H1 (cell line): ENCODE data around the gene TMEM178B. TPM values are rescaled to one million over a fixed set of nuclear protein-coding genes. Genes with fewer than 3 reads are reported as not detected.

Source experiments
- CTCF ChIA-PET: fragments of 300-600 bp; sonication (Branson Sonifier 250); formaldehyde crosslinking; loops from one replicate; lab custom pipeline; 2021; ENCODE audit not compliant: partially characterized antibody; lab: Charles Lee
- POLR2A ChIA-PET: fragments of 300-600 bp; sonication (Branson Sonifier 250); formaldehyde crosslinking; loops from one replicate; lab custom pipeline; 2021; ENCODE audit warnings: inconsistent platforms; ENCODE audit not compliant: partially characterized antibody; lab: Charles Lee
- DNase-seq, 2 experiments: peaks; one replicate each; pipeline versions ENCODE4 v3.0.0 to v3.0.0-alpha.2; 2010 to 2022; ENCODE audit warnings: low spot score in 2 of 2, low read depth in 1 of 2, mixed read lengths in 1 of 2
- FAIRE-seq: peaks from 2 replicates; lab custom pipeline; 2011; peaks lifted over from hg19 to GRCh38; lab: Jason Lieb, UNC
- H2AFZ ChIP-seq: 2 replicates; pipeline ENCODE4 v1.8.1; 2012; ENCODE audit warnings: low read length, inconsistent platforms
- H2AK5ac ChIP-seq: 2 replicates; pipeline ENCODE4 v1.6.1; 2013; ENCODE audit warnings: low read depth, low read length
- H2BK120ac ChIP-seq: replicated peaks from 2 replicates; pipeline ENCODE3; 2013; ENCODE audit warnings: low read depth, low read length, inconsistent platforms
- H2BK12ac ChIP-seq: 2 replicates; pipeline ENCODE4 v1.6.1; 2013; ENCODE audit warnings: low read depth, low read length
- H2BK15ac ChIP-seq: 2 replicates; pipeline ENCODE4 v1.6.1; 2013; ENCODE audit warnings: low read length
- H2BK20ac ChIP-seq: 2 replicates; pipeline ENCODE4 v1.6.1; 2013; ENCODE audit warnings: low read length
- H2BK5ac ChIP-seq: 2 replicates; pipeline ENCODE4 v1.6.1; 2013; ENCODE audit warnings: low read depth, low read length
- H3K14ac ChIP-seq: 2 replicates; pipeline ENCODE4 v1.6.1; 2013; ENCODE audit warnings: inconsistent platforms; ENCODE audit not compliant: insufficient read length
- H3K18ac ChIP-seq: 2 replicates; pipeline ENCODE4 v1.6.1; 2013; ENCODE audit warnings: low read length; ENCODE audit errors: extremely low read depth
- H3K23ac ChIP-seq: 2 replicates; pipeline ENCODE4 v1.6.1; 2013; ENCODE audit warnings: inconsistent platforms; ENCODE audit not compliant: insufficient read length
- H3K23me2 ChIP-seq: 2 replicates; pipeline ENCODE4 v1.6.1; 2013; ENCODE audit warnings: low read depth, low read length
- H3K27ac ChIP-seq: 2 replicates; pipeline ENCODE4 v1.6.1; 2011; ENCODE audit warnings: low read depth, low read length, inconsistent platforms
- H3K27me3 ChIP-seq, 4 experiments: replicated peaks in 1 of 4; 1 replicate in 1 of 4; 2 replicates in 3 of 4; pipeline versions ENCODE4 v1.6.1 to v1.8.1; 2011 to 2013; ENCODE audit warnings: low read length in 3 of 4, mild to moderate bottlenecking in 3 of 4, inconsistent platforms in 2 of 4, mixed read lengths in 2 of 4, moderate library complexity in 1 of 4; ENCODE audit not compliant: control insufficient read depth in 3 of 4, insufficient read depth in 3 of 4; ENCODE audit errors: extremely low read depth in 1 of 4
- H3K36me3 ChIP-seq, 4 experiments: 2 replicates each; pipeline versions ENCODE4 v1.6.1 to v1.8.1; 2011 to 2013; ENCODE audit warnings: mild to moderate bottlenecking in 4 of 4, low read length in 3 of 4, moderate library complexity in 2 of 4, control low read depth in 1 of 4, inconsistent platforms in 1 of 4; ENCODE audit not compliant: insufficient read depth in 4 of 4, control insufficient read depth in 2 of 4
- H3K4ac ChIP-seq: replicated peaks from 2 replicates; pipeline ENCODE3; 2013; ENCODE audit warnings: low read length, low read depth, mixed read lengths, inconsistent platforms; ENCODE audit not compliant: insufficient read length
- H3K4me1 ChIP-seq, 4 experiments: replicated peaks in 1 of 4; 1 replicate in 1 of 4; 2 replicates in 3 of 4; pipeline versions ENCODE4 v1.6.1 to v1.8.1; 2011 to 2013; ENCODE audit warnings: low read length in 3 of 4, inconsistent platforms in 2 of 4, mixed read lengths in 1 of 4; ENCODE audit not compliant: insufficient read depth in 4 of 4, control insufficient read depth in 3 of 4
- H3K4me2 ChIP-seq, 2 experiments: 2 replicates each; pipeline versions ENCODE4 v1.6.1 to v1.8.1; 2011 to 2013; ENCODE audit warnings: low read depth in 2 of 2, low read length in 2 of 2, control low read depth in 1 of 2, inconsistent platforms in 1 of 2, mild to moderate bottlenecking in 1 of 2; ENCODE audit not compliant: insufficient read depth in 1 of 2
- H3K4me3 ChIP-seq, 4 experiments: fragments of 200-600, 300-600 bp in 1 of 4; sonication (generic), shearing (Covaris generic), sonication (Bioruptor Twin) in 1 of 4; 2 replicates each; pipeline versions ENCODE4 v1.5.1 to v1.8.1; 2011 to 2016; ENCODE audit warnings: low read length in 4 of 4, low read depth in 3 of 4, control low read depth in 2 of 4, inconsistent platforms in 2 of 4, mild to moderate bottlenecking in 2 of 4, mixed read lengths in 1 of 4, moderate library complexity in 1 of 4; ENCODE audit not compliant: insufficient read depth in 2 of 4; ENCODE audit errors: extremely low read depth in 1 of 4
- H3K56ac ChIP-seq: replicated peaks from 2 replicates; pipeline ENCODE3; 2013; ENCODE audit warnings: low read depth, mild to moderate bottlenecking, mixed read lengths, low read length, inconsistent platforms; ENCODE audit not compliant: insufficient read length
- H3K79me1 ChIP-seq: 2 replicates; pipeline ENCODE4 v1.6.1; 2013; ENCODE audit warnings: low read depth, low read length, control low read depth
- H3K79me2 ChIP-seq, 2 experiments: 2 replicates each; pipeline versions ENCODE4 v1.6.1 to v1.8.1; 2012 to 2013; ENCODE audit warnings: low read length in 2 of 2, mild to moderate bottlenecking in 2 of 2, inconsistent platforms in 1 of 2; ENCODE audit not compliant: insufficient read depth in 2 of 2, control insufficient read depth in 1 of 2
- H3K9ac ChIP-seq, 4 experiments: replicated peaks in 1 of 4; 1 replicate in 1 of 4; 2 replicates in 3 of 4; pipeline versions ENCODE4 v1.6.1 to v1.8.1; 2011 to 2013; ENCODE audit warnings: low read depth in 3 of 4, low read length in 3 of 4, control low read depth in 2 of 4, mild to moderate bottlenecking in 2 of 4, moderate library complexity in 2 of 4, inconsistent platforms in 1 of 4; ENCODE audit errors: extremely low read depth in 1 of 4
- H3K9me3 ChIP-seq, 2 experiments: 2 replicates each; pipeline versions ENCODE4 v1.6.1 to v1.8.1; 2012 to 2013; ENCODE audit warnings: mild to moderate bottlenecking in 2 of 2, moderate library complexity in 2 of 2, control low read depth in 1 of 2, inconsistent platforms in 1 of 2, low read depth in 1 of 2, low read length in 1 of 2, mixed read lengths in 1 of 2; ENCODE audit not compliant: insufficient read depth in 2 of 2
- H4K20me1 ChIP-seq, 2 experiments: replicated peaks in 1 of 2; 2 replicates each; pipeline versions ENCODE3 to v1.8.1; 2011 to 2013; ENCODE audit warnings: inconsistent platforms in 2 of 2, low read length in 2 of 2, mild to moderate bottlenecking in 1 of 2; ENCODE audit not compliant: insufficient read depth in 2 of 2, control insufficient read depth in 1 of 2
- H4K5ac ChIP-seq: 2 replicates; pipeline ENCODE4 v1.6.1; 2013; ENCODE audit warnings: low read length, low read depth, mixed read lengths, inconsistent platforms; ENCODE audit not compliant: insufficient read length
- H4K8ac ChIP-seq: 2 replicates; pipeline ENCODE4 v1.8.0; 2013; ENCODE audit warnings: mild to moderate bottlenecking, moderate library complexity, low read length, inconsistent platforms; ENCODE audit not compliant: insufficient read depth; ENCODE audit errors: extremely low read depth
- H4K91ac ChIP-seq: replicated peaks from 2 replicates; pipeline ENCODE3; 2013; ENCODE audit warnings: low read length, mixed read lengths, inconsistent platforms; ENCODE audit not compliant: insufficient read length
- BCL11A ChIP-seq, 2 experiments: IDR thresholded peaks; one replicate each; pipeline ENCODE4 v1.6.1; 2011; ENCODE audit warnings: low read depth in 2 of 2, low read length in 2 of 2, mild to moderate bottlenecking in 2 of 2
- BRCA1 ChIP-seq: IDR thresholded peaks from 2 replicates; pipeline ENCODE4 v1.6.1; 2012; ENCODE audit warnings: low read depth, low read length, improper control_type of control experiment
- CBX5 ChIP-seq: fragments of 300-800, 300-1000 bp; sonication (generic); IDR thresholded peaks from 2 replicates; pipeline ENCODE4 v1.7.1; 2016; ENCODE audit warnings: antibody characterized with exemption, low read length, low read depth
- CHD2 ChIP-seq: IDR thresholded peaks from 2 replicates; pipeline ENCODE4 v1.6.1; 2012; ENCODE audit warnings: low read length, improper control_type of control experiment
- E2F6 ChIP-seq: IDR thresholded peaks from 2 replicates; pipeline ENCODE4 v1.6.1; 2012; ENCODE audit warnings: inconsistent platforms
- GABPA ChIP-seq: IDR thresholded peaks from 2 replicates; pipeline ENCODE4 v1.6.1; 2011; ENCODE audit warnings: mild to moderate bottlenecking, low read length, moderate library complexity, borderline replicate concordance; ENCODE audit not compliant: insufficient read depth
- HDAC2 ChIP-seq, 2 experiments: fragments of 300-600 bp in 1 of 2; sonication (generic) in 1 of 2; IDR thresholded peaks; 2 replicates each; pipeline ENCODE4 v1.6.1; 2011 to 2012; ENCODE audit warnings: low read depth in 2 of 2, low read length in 2 of 2, mild to moderate bottlenecking in 2 of 2, moderate library complexity in 2 of 2, borderline replicate concordance in 1 of 2, inconsistent platforms in 1 of 2
- POLR2AphosphoS5 ChIP-seq: IDR thresholded peaks from 2 replicates; pipeline ENCODE4 v1.6.1; 2011; ENCODE audit warnings: low read depth, low read length
- RBBP5 ChIP-seq: IDR thresholded peaks from 2 replicates; pipeline ENCODE4 v1.7.1; 2012; ENCODE audit warnings: low read depth, mild to moderate bottlenecking, inconsistent platforms, low read length, moderate library complexity, borderline replicate concordance
- TAF1 ChIP-seq: IDR thresholded peaks from 2 replicates; pipeline ENCODE4 v1.6.1; 2011; ENCODE audit warnings: mild to moderate bottlenecking, low read depth, low read length
- TEAD4 ChIP-seq: IDR thresholded peaks from 2 replicates; pipeline ENCODE4 v1.6.1; 2012; ENCODE audit warnings: low read depth, low read length, inconsistent platforms, mixed read lengths
- WGBS, 2 experiments: shearing (Covaris generic) in 1 of 2; methylation state at CpG; one replicate each; pipeline versions ENCODE4 v1.1.6 to v1.1.7; 2013 to 2015; ENCODE audit warnings: low lambda C conversion rate in 2 of 2, mixed read lengths in 2 of 2, inconsistent platforms in 1 of 2, low coverage in 1 of 2, missing lambda C conversion rate in 1 of 2; ENCODE audit not compliant: insufficient replicate concordance in 2 of 2, insufficient coverage in 1 of 2, insufficient read length in 1 of 2; ENCODE audit errors: extremely low coverage in 1 of 2, missing lambda C conversion rate in 1 of 2; 5-methylcytosine and 5-hydroxymethylcytosine counted together
- polyA plus RNA-seq, 7 experiments: library from polyadenylated mRNA; depleted of rRNA in 3 of 7; stranded (reverse) in 5 of 7; unstranded in 2 of 7; fragments of >200 nt in 5 of 7; fragments of 200-250 nt in 2 of 7; gene quantifications; 1 replicate in 5 of 7; 2 replicates in 1 of 7; 4 replicates in 1 of 7; pipeline versions ENCODE4 v1.2.1 to v1.2.3, GENCODE V29; 2011 to 2013; ENCODE audit warnings: missing spikeins in 2 of 7, mixed read lengths in 2 of 7
- total RNA-seq: library from RNA; stranded (reverse); fragmentation: NEBNext Ultra II Directional; extraction: Animal tissue kit (Norgen Biotek cat#: 25700); gene quantifications from 2 replicates; pipeline ENCODE4 v1.2.1, GENCODE V29; 2021

The TMEM178B gene
- total and polyA plus RNA-seq, 2 of the 8 experiments (the other 6 are each of a cell fraction or from before 2014, with no cell fraction given): 5.3 to 18.1 TPM

GRCh38 chr7:141477865-141478264 is 404.0 kb downstream of the TMEM178B start:
- DNase-seq: no peak
- Histone ChIP-seq H3K4ac (no peak overlapping the region), H2BK12ac (no peak overlapping the region), H4K5ac (no peak overlapping the region), H3K14ac (no peak overlapping the region), H3K4me2 (no peak overlapping the region), H2BK5ac (no peak overlapping the region), H4K8ac (no peak overlapping the region), H3K79me1 (no peaks in the 10 kb centered on the region), H3K18ac (no peak overlapping the region), H3K79me2 (no peaks in the 10 kb centered on the region), H3K9ac (no peak overlapping the region), H3K23ac (no peak overlapping the region), H4K91ac (no peak overlapping the region), H2BK120ac (no peak overlapping the region), H2BK20ac (no peak overlapping the region), H3K4me3 (no peak overlapping the region), H4K20me1 (no peaks in the 10 kb centered on the region), H3K23me2 (no peaks in the 10 kb centered on the region), H3K56ac (no peak overlapping the region), H2AK5ac (no peak overlapping the region), H3K4me1 (no peaks in the 10 kb centered on the region; a peak in 1 of 7 replicates), H2BK15ac (no peak overlapping the region), H3K9me3 (no peaks in the 10 kb centered on the region), H3K36me3 (no peaks in the 10 kb centered on the region; a peak in 1 of 8 replicates), H2AFZ (no peak overlapping the region), H3K27me3 (no peaks in the 10 kb centered on the region), H3K27ac (no peak overlapping the region)
- ChIA-PET POLR2A (interaction anchor here (1.1 to 1.4 kb wide), 2 partner anchors 13 to 15 kb away, joined by 3 to 4 read pairs; no protein-coding TSS in a partner anchor), CTCF (interaction anchor here (0.8 to 1.1 kb wide), 3 partner anchors 55 to 172 kb away, joined by 3 to 4 read pairs (median 3); no protein-coding TSS in a partner anchor)
- no peak for FAIRE-seq
- WGBS, 2 experiments: 94% methylated on average over 4 of the region's 4 CpGs; no CpG with 5 or more reads in 1 of the 2 experiments
- TF ChIP-seq TEAD4 (no peak), BCL11A (IDR thresholded peaks at IDR 0.05; ENCODE audit: low read depth in 2 of 2, low read length in 2 of 2) (no peak), POLR2AphosphoS5 (no peak), GABPA (no peak), CBX5 (no peak), HDAC2 (IDR thresholded peaks at IDR 0.05; ENCODE audit: borderline replicate concordance in 1 of 2, low read depth in 2 of 2, low read length in 2 of 2) (no peak), TAF1 (no peak), RBBP5 (no peak), E2F6 (no peak), CHD2 (no peak), BRCA1 (no peak)
